HS-27A (cell line): ENCODE results near the gene SRPK2.
"Not testable (repeated sequence)": the region's sequence is repeated elsewhere in the genome, so short reads cannot be mapped to it uniquely, and the experiment has no call there.

Source experiments
- DNase-seq: peaks from one replicate; pipeline ENCODE4 v3.0.0-alpha.2; 2012; ENCODE audit warnings: low read depth, missing footprints

The SRPK2 gene

GRCh38 chr7:105304040-105304895 lies 84.5 kb downstream of the SRPK2 start:
- DNase-seq: no peak

DNA sequence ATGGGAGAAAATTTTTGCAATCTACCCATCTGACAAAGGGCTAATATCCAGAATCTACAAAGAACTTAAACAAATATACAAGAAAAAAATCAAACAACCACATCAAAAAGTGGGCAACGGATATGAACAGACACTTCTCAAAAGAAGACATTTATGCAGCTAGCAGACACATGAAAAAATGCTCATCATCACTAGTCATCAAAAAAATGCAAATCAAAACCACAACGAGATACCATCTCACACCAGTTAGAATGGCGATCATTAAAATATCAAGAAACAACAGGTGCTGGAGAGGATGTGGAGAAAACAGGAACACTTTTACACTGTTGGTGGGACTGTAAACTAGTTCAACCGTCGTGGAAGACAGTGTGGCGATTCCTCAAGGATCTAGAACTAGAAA lies 88.1 kb downstream of the SRPK2 start:
- DNase-seq: not testable (repeated sequence)

GRCh38 chr7:105298439-105298894 lies 90.3 kb downstream of the SRPK2 start:
- DNase-seq: no peak

DNA sequence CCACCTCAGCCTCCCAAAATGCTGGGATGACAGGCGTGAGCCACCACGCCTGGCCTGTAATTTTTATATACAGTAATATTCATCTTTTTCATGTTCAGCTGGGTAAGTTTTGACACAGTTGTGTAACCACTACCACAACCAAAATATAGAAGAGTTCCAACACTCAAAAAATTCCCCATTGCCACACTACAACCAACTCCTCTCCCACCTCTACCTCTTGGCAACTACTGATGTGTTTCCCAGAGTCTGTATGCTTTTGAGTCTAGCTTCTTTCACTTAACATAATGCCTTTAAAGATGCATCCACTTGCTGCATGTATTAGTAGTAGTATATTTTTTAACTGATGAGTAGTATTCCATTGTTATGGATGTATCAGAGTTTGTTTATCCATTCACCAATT lies 90.7 kb downstream of the SRPK2 start:
- DNase-seq: no peak

DNA sequence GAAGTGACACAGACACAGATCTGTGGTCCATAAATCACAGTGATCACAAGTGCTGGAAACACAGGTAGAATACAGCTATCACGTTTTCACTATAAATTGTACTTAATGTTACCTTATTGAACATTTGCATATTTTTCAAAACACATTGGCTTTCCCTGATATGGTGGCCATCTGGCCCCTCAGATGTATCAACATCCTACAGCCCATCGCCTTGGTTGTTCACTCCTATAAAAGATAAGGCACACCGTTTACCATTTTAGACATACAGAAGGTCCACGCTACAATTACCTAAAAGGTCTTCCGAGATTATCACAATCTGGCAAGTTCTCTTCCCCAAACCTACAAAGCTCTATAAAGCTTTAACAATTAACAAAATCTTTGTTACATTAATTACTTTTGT lies 91.4 kb downstream of the SRPK2 start:
- no peak for DNase-seq

- no peak for DNase-seq
Measured at GRCh38 chr7:105296491-105296890, 92.2 kb downstream of the SRPK2 start.

GRCh38 chr7:105295596-105296352 lies 92.9 kb downstream of the SRPK2 start:
- no peak for DNase-seq

DNA sequence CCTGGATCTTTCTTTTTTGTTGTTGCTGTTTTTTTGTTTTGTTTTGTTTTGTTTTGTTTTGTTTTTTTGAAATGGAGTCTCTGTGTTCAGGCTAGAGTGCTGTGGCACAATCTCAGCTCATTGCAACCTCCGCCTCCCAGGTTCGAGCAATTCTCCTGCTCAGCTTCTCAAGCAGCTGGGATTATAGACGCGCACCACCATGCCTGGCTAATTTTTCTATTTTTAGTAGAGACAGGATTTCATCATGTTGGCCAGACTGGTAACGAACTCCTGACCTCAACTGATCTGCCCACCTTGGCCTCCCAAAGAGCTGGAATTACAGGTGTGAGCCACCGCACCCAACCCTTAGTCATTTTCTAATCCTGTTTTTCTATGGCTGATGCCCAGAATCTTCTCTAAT lies 94.2 kb downstream of the SRPK2 start:
- not testable (repeated sequence) for DNase-seq

- no peak for DNase-seq
Measured at GRCh38 chr7:105289704-105290103, 99.0 kb downstream of the SRPK2 start.

- no peak for DNase-seq
Measured at GRCh38 chr7:105286441-105286840, 102.3 kb downstream of the SRPK2 start.

DNA sequence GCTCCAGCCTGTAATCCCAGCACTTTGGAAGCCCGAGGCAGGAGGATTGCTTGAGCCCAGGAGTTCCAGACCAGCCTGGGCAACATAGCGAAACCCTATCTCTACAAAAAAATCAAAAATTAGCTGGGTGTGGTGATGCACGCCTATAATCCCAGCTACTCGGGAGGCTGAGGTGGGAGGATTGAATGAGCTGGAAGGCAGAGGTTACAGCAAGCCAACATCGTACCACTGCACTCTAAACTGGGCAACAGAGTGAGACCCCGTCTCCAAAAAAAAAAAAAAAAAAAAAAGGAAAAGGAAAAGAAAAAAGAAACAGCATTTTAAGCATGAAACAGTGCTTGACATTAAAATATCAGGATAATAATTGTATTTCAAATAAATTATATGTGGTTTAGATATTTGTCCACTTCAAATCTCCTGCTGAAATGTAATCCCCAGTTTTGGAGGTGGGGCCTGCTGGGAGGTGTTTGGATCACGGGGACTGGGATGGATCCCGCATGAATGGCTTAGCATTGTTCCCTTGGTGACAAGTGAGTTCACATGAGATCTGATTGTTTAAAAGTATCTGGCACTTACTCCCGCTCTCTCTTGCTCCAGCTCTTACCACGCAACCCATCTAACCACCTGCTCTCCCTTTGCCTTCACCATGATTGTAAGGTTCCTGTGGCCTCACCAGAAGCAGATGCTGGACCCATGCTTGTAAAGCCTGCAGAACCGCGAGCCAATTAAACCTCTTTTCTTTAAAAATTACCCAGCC lies 103.4 kb downstream of the SRPK2 start:
- no peak for DNase-seq

DNA sequence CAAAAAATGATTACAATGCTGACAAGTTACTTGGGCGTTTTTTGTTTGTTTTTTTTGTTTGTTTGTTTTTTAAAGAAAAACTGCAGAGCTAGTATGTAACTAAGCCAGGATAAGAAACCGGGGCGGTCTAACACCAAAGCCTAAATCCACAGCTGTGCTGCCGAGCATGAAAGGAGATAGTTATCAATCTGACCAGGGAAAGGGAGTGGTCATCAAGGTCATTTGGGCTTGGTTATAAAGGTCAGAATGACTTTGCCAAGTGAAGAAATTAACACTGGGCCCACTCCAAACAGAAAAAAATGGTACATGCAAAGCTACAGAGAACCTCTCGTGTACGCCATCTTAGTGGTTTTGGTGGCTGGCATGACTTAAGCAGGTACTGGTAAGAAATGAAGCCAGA lies 104.7 kb downstream of the SRPK2 start:
- DNase-seq: no peak

GRCh38 chr7:105281966-105282365 lies 106.8 kb downstream of the SRPK2 start:
- no peak for DNase-seq

GRCh38 chr7:105279688-105280007 lies 109.1 kb downstream of the SRPK2 start:
- DNase-seq: no peak

DNA sequence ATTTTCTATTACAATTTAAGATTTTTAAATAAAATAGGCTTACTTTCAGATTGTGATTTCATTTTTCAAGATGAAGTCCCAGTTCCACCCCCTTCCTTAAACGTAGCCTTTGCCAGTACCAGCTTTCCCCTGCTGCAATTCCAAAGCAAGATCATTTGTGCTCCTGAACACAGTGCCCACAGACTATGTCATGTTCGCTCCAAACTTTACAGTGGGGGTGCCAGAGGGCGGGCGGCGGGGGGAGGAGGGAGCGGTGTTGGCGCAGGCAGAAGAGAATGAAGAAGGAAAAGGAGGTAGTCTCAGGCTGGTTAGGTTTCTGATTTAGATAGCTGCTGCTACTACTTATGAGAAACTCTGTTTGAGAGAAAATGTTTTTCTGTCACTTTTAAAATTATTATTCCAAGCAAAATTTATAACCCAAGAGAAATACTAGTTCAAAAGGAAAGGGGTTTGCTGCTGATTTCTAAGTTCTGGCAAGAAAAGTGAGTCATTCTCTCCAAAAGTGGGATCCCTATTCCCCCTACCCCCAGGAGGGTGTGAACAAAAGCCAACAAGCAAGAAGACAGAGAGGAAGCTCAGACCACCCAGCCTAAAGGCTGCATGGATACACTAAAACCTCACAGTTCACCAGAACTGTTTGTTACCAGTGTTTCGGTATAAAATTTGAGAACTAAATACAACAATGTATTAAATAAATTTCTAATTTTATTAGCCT lies 109.6 kb downstream of the SRPK2 start:
- DNase-seq: no peak

DNA sequence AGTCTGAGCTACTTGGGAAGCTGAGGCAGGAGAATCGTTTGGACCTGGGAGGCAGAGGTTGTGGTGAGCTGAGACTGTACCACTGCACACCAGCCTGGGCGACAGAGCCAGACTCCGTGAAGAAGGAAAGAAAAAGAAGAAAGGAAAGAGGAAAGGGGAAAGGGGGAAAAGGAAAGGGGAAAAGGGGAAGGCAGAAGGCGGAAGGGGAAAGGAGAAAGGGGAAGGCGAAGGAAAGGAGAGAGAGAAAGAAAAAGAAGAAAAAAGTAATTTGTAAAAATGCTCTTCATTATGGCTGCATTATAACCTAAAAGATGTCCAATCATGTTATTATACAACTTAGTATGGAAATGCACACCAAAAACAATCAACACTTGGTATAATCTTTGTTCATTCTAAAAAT lies 110.2 kb downstream of the SRPK2 start:
- DNase-seq: no peak

DNA sequence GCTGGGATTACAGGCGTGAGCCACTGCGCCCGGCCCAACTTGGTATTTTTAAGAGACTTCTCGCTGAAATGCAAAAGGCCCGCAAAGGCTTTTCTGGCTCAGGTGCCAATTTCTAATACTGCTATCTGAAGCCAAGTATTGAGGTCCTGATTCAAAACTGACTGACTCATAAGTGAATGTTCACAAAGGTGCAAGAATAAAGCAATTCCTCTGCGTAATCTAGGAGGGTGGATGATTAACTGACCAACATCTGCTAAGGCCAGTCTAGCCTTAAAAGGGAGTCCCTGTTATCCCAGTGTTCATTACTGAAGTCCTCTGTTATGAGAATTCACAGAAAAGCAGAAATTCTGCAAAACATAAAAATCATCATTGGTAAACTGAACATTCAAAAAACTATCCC lies 111.4 kb downstream of the SRPK2 start:
- DNase-seq: no peak

DNA sequence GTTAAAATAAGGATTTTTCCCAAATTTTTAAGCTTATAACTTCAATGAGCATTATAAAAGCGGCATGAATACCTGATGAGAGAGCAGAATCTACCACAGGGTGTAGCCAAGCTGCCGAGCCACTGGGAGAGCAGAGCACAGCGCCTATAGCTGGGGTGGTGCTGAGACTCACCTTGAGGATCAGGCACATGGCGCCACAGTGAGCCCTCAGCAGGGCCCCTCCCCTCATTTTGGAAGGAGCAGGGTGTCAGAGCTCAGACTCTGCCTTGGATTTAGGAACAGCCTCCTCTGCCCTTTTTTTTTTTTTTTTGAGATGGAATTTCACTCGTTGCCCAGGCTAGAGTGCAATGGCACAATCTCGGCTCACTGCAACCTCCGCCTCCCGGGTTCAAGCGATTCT lies 118.6 kb downstream of the SRPK2 start:
- DNase-seq: no peak

GRCh38 chr7:105269397-105269796 lies 119.3 kb downstream of the SRPK2 start:
- no peak for DNase-seq

GRCh38 chr7:105268511-105269392 lies 120.0 kb downstream of the SRPK2 start:
- DNase-seq: no peak

GRCh38 chr7:105268056-105268455 lies 120.7 kb downstream of the SRPK2 start:
- DNase-seq: no peak
